T-helper 1 cell treated with Interleukin-12 subunit alpha and Interleukin-12 subunit beta and Interleukin-4 antibody, amounts not matched to agents 30 ng/mL and 1 ng/mL, for 36 hours (primary cell): ENCODE measurements around the gene ARL6IP5. TPM values are rescaled to one million over a fixed set of nuclear protein-coding genes. Genes with fewer than 3 reads are reported as not detected.

Experiments used
- intact Hi-C: fragments of 100-400 bp; cut with micrococcal nuclease; formaldehyde crosslinking; loops from one replicate; pipeline ENCODE4 v1.15.1; 2024
- total RNA-seq: library from RNA; stranded (reverse); gene quantifications from 2 replicates; pipeline ENCODE4 v1.2.3, GENCODE V29; 2022

The ARL6IP5 gene
- total RNA-seq, 1 donor from 2014 or later = 277 TPM

GRCh38 chr3:69085168-69085832 lies 563 bp downstream of the ARL6IP5 start:
- intact Hi-C loops = loop anchor here (2.0 to 10.0 kb wide), 3 partner anchors 242 to 2000 kb away; partner anchors contain the start of gene SUCLG2

- intact Hi-C loops = loop anchor here (1.0 to 10.0 kb wide), 4 partner anchors 21 to 2001 kb away; partner anchors contain the start of gene SUCLG2
These were observed 1.3 kb downstream of the ARL6IP5 start for GRCh38 chr3:69085833-69086722.

- intact Hi-C loops = loop anchor here (10.0 kb wide), 1 partner anchor 2002 kb away; no protein-coding TSS in a partner anchor
These were observed 2.5 kb downstream of the ARL6IP5 start for GRCh38 chr3:69087030-69087791.

GRCh38 chr3:69088063-69088462 lies 3.3 kb downstream of the ARL6IP5 start:
- intact Hi-C loops = loop anchor here (10.0 kb wide), 1 partner anchor 2003 kb away; no protein-coding TSS in a partner anchor

GRCh38 chr3:69090021-69090420 lies 5.3 kb downstream of the ARL6IP5 start:
- intact Hi-C loops = no loop called here

- intact Hi-C loops = loop anchor here (1.0 kb wide), 3 partner anchors 7 to 39 kb away; partner anchors contain the start of genes ARL6IP5, TMF1 and UBA3
These were observed 6.8 kb downstream of the ARL6IP5 start for GRCh38 chr3:69091389-69092029.

- intact Hi-C loops = loop anchor here (1.0 kb wide), 3 partner anchors 8 to 40 kb away; partner anchors contain the start of genes ARL6IP5, TMF1 and UBA3
These were observed 7.3 kb downstream of the ARL6IP5 start for GRCh38 chr3:69092030-69092516.

- intact Hi-C loops = no loop called here
These were observed 9.9 kb downstream of the ARL6IP5 start for GRCh38 chr3:69094467-69095205.

- intact Hi-C loops = no loop called here
These were observed 10.9 kb downstream of the ARL6IP5 start for GRCh38 chr3:69095636-69096035.

GRCh38 chr3:69096299-69096698 lies 11.6 kb downstream of the ARL6IP5 start:
- intact Hi-C loops = no loop called here

- intact Hi-C loops = no loop called here
These were observed 12.8 kb downstream of the ARL6IP5 start for GRCh38 chr3:69097407-69098086.

- intact Hi-C loops = no loop called here
These were observed 14.8 kb downstream of the ARL6IP5 start for GRCh38 chr3:69099576-69099975.

GRCh38 chr3:69102384-69102783 lies 17.6 kb downstream of the ARL6IP5 start:
- intact Hi-C loops = no loop called here

- intact Hi-C loops = no loop called here
These were observed 18.4 kb downstream of the ARL6IP5 start for GRCh38 chr3:69103123-69103522.

GRCh38 chr3:69104586-69104985 lies 19.8 kb downstream of the ARL6IP5 start:
- intact Hi-C loops = no loop called here

GRCh38 chr3:69105320-69105719 lies 20.6 kb downstream of the ARL6IP5 start:
- intact Hi-C loops = no loop called here

- intact Hi-C loops = no loop called here
These were observed 23.1 kb downstream of the ARL6IP5 start for GRCh38 chr3:69107841-69108240.

GRCh38 chr3:69108811-69109210 lies 24.1 kb downstream of the ARL6IP5 start:
- intact Hi-C loops = no loop called here

GRCh38 chr3:69110941-69111546 lies 26.3 kb downstream of the ARL6IP5 start:
- intact Hi-C loops = no loop called here
